Epithelial cell of proximal tubule (primary cell): ENCODE data around the gene CDT1. TPM values are rescaled to one million over a fixed set of nuclear protein-coding genes. Genes with fewer than 3 reads are reported as not detected.

ENCODE experiments used
- DNase-seq: peaks from one replicate; pipeline ENCODE4 v3.0.0-alpha.2; 2011; ENCODE audit warnings: low read depth
- H3K4me3 ChIP-seq: 2 replicates; pipeline ENCODE4 v1.5.1; 2011; ENCODE audit warnings: low read depth, mild to moderate bottlenecking, low read length
- CTCF ChIP-seq: conservative IDR thresholded peaks from 2 replicates; pipeline ENCODE4 v1.5.1; 2012; ENCODE audit warnings: low read depth, mild to moderate bottlenecking, low read length
- total RNA-seq: library from RNA; depleted of rRNA; stranded (reverse); fragments of >200 nt; gene quantifications from 2 replicates; pipeline ENCODE4 v1.2.3, GENCODE V29; 2015

The CDT1 gene
- total RNA-seq, 1 donor from 2014 or later, result 76.2 TPM

GRCh38 chr16:88773812-88774291 lies 29.7 kb upstream of the CDT1 start:
- H3K4me3 ChIP-seq, result no peak overlapping the region
- DNase-seq, result no peak
- no peak for TF ChIP-seq CTCF

DNA sequence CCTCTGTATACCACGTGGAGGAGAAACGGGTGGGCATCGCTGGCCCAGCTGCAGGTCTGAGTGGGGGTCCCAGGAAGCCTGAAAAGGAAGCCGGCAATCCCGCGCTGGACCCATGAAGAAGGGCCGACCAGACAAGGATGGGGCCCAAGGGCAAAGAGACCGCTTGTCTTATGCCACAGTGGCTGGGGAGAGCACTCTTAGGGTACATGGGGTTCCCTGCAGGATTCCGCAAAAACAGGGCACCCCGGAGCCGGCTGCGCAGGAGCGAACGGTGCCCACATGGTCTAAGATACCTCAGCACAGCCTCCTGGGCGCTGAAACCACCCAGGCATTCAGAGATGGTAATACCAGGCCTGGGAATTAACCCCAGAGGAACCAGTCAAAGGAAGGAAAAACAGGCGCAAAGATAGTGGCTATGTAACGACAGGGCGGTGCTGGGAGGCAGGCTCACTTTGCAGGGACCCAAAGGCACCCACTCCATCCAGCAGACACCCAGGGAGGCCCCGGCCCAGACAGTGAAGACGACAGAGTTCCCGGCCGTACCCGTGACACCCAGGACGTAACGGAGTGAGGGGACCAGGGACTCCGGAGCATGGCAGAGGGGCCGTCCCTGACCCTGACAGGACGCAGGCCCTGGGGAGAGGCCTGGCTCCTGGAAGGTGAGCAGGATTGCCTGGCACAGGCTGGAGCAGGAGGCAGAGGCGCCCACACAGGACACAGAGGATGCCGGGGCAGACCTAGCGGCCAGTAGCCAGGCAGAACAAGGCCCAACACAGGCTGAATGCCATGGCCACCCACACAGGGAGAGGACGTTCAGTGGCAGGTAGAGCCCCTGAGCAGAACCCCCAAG lies 28.8 kb upstream of the CDT1 start:
- TF ChIP-seq CTCF, result no peak
- DNase-seq, result no peak
- no peak overlapping the region for H3K4me3 ChIP-seq

GRCh38 chr16:88775825-88776224 lies 27.8 kb upstream of the CDT1 start:
- TF ChIP-seq CTCF, result no peak
- H3K4me3 ChIP-seq, result no peak overlapping the region
- DNase-seq, result no peak

DNA sequence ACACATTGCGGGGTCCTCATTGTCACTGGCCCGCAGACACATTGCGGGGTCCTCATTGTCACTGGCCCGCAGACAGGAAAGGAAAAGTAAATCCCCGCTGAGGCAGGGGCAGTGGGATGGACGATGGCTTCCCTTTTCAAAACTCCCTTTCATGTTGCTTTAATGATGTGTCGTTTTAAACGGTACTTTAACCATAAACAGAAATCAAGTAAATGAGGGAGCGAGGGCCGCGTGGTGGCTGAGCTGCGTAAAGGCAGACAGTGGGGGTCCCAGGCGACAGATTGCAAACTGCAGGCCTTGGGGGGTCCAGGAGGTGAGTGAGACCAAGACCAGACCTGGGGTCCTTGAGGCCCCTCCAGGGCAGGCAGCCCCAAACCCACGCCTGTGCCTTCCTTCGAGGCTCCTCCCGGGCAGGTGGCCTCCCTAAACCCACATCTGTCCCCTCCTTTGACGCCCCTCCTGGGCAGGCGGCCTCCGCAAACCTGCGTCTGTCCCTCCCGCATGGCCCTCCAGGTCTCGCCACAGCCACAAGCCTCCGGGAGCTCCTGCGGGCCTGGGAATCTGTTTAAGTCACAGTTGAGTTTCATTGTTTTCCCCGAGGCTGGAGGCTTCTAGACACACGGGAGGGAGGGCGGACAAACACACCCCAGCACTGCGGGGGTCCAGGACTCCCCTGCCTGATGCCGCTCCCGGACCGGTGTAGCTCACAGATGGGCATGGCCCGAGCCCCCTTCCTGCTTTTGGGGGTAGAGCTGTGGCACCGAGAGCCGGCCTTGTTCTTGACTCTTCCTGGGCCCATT lies 25.9 kb upstream of the CDT1 start:
- H3K4me3 ChIP-seq, result no peak overlapping the region

DNA sequence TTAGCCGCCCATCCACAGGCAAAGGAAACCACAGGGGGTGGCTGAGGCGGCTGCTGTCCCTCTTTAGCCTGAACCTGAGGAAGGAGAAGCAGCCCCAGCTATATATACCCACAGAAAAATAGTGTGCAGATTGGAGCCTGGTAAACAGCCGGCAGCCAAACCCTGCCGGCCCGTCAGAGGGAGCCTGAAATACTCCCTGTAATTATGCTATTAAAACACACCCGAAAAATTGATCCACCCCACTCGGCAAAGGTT lies 25.4 kb upstream of the CDT1 start:
- no peak for DNase-seq
- no peak for TF ChIP-seq CTCF

More for the DNA sequence above, 25.9 kb upstream of the CDT1 start:
- TF ChIP-seq CTCF, result no peak
- DNase-seq, result no peak

DNA sequence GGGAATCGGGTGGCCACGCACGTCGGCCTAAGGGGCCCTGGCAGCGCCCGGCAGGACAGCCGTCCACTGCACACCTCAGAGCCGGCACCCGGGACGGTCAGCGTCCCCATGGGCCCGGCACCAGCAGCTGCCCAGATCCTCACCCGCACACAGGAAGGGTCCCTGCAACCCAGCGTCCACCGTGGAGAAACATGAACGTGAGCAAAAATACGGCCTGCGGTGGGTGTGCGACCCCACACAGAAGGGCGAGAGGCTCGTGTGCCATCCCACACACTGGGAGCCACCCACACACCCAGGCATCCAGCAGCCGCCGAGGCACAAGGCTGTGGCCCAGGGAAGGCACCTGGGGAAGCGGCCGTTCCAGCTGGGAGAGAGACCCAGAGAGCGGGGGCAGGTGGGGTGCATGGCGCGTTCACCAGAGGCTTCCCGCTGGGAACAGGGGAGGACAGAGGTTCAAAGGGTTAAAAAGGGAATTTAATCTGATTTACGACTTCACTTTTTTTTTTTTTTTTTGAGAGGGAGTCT lies 25.0 kb upstream of the CDT1 start:
- TF ChIP-seq CTCF, result no peak
- no peak overlapping the region for H3K4me3 ChIP-seq
- no peak for DNase-seq

More for the DNA sequence above, 25.4 kb upstream of the CDT1 start:
- H3K4me3 ChIP-seq, result no peak overlapping the region
